HepG2 (cell line): ENCODE data around the gene TGM1. TPM values are rescaled to one million over a fixed set of nuclear protein-coding genes. Genes with fewer than 3 reads are reported as not detected.

Experiments
- ARNTL ChIP-seq: sonication (generic); formaldehyde crosslinking; IDR thresholded peaks from 2 replicates; pipeline ENCODE4 v1.4.0; 2020; ENCODE audit warnings: mild to moderate bottlenecking, missing genetic modification reagents
- CEBPB ChIP-seq: IDR thresholded peaks from 2 replicates; pipeline ENCODE4 v1.6.1; 2011; ENCODE audit warnings: low read depth, low read length, improper control_type of control experiment, borderline replicate concordance
- HNRNPLL ChIP-seq: fragments of 200-400 bp; formaldehyde crosslinking; IDR thresholded peaks from 2 replicates; pipeline ENCODE4 v1.6.1; 2017; ENCODE audit warnings: mild to moderate bottlenecking, low read depth, low read length; ENCODE audit not compliant: poor library complexity, severe bottlenecking
- LCORL ChIP-seq, 2 experiments: fragments of 450-650 bp in 1 of 2; sonication (generic) in 1 of 2; formaldehyde crosslinking in 1 of 2; IDR thresholded peaks; 2 replicates each; pipeline versions ENCODE4 v1.5.0 to v1.6.1; 2017 to 2020; ENCODE audit warnings: antibody characterized with exemption in 1 of 2, missing genetic modification reagents in 1 of 2
- MXI1 ChIP-seq: IDR thresholded peaks from 3 replicates; pipeline ENCODE4 v1.6.1; 2012; ENCODE audit warnings: low read depth, low read length, inconsistent platforms, borderline replicate concordance
- NFYC ChIP-seq: IDR thresholded peaks from 2 replicates; pipeline ENCODE4 v1.6.1; 2016; ENCODE audit warnings: missing genetic modification reagents, missing compliant biosample characterization
- POLR2A ChIP-seq, 2 experiments: IDR thresholded peaks; 2 replicates each; pipeline ENCODE4 v1.6.1; 2011; ENCODE audit warnings: low read depth in 2 of 2, low read length in 2 of 2, mild to moderate bottlenecking in 1 of 2, moderate library complexity in 1 of 2; ENCODE audit not compliant: insufficient read depth in 1 of 2
- SAFB2 ChIP-seq: sonication (generic); formaldehyde crosslinking; IDR thresholded peaks from 2 replicates; pipeline ENCODE4 v1.5.1; 2020; ENCODE audit warnings: missing genetic modification reagents, low read depth, mild to moderate bottlenecking, borderline replicate concordance
- TBX3 ChIP-seq: fragments of 450-650 bp; IDR thresholded peaks from 2 replicates; pipeline ENCODE4 v1.6.1; 2017; ENCODE audit warnings: antibody characterized with exemption, mild to moderate bottlenecking, inconsistent platforms, borderline replicate concordance
- TCF7L2 ChIP-seq: IDR thresholded peaks from 2 replicates; pipeline ENCODE4 v1.6.1; 2011; ENCODE audit warnings: mild to moderate bottlenecking, low read depth, low read length, moderate library complexity
- ZFP41 ChIP-seq: sonication (generic); formaldehyde crosslinking; IDR thresholded peaks from 2 replicates; pipeline ENCODE4 v1.4.0; 2020; ENCODE audit warnings: mild to moderate bottlenecking, missing genetic modification reagents, borderline replicate concordance
- ZNF143 ChIP-seq: sonication (generic); formaldehyde crosslinking; IDR thresholded peaks from 2 replicates; pipeline ENCODE4 v1.4.0; 2020; ENCODE audit warnings: missing genetic modification reagents
- ZNF274 ChIP-seq: sonication (generic); formaldehyde crosslinking; IDR thresholded peaks from 2 replicates; pipeline ENCODE4 v1.5.1; 2020; ENCODE audit warnings: mild to moderate bottlenecking, missing genetic modification reagents
- ZNF331 ChIP-seq: sonication (generic); formaldehyde crosslinking; IDR thresholded peaks from 2 replicates; pipeline ENCODE4 v1.4.0; 2020; ENCODE audit warnings: missing genetic modification reagents
- ZNF367 ChIP-seq: sonication (generic); formaldehyde crosslinking; IDR thresholded peaks from 2 replicates; pipeline ENCODE4 v1.4.0; 2020; ENCODE audit warnings: missing genetic modification reagents, borderline replicate concordance
- ZNF709 ChIP-seq: sonication (generic); formaldehyde crosslinking; IDR thresholded peaks from 2 replicates; pipeline ENCODE4 v1.5.0; 2020; ENCODE audit warnings: mild to moderate bottlenecking, missing genetic modification reagents
- ZNF761 ChIP-seq: sonication (generic); formaldehyde crosslinking; conservative IDR thresholded peaks from 2 replicates; pipeline ENCODE4 v1.4.0; 2020; ENCODE audit warnings: mild to moderate bottlenecking, missing genetic modification reagents
- ZNF788 ChIP-seq: sonication (generic); formaldehyde crosslinking; IDR thresholded peaks from 2 replicates; pipeline ENCODE4 v1.5.0; 2020; ENCODE audit warnings: mild to moderate bottlenecking, missing genetic modification reagents, borderline replicate concordance
- polyA plus RNA-seq, 8 experiments: library from polyadenylated mRNA; depleted of rRNA in 3 of 8; stranded (reverse) in 7 of 8; unstranded in 1 of 8; fragments of >200 nt; fragmentation: Illumina TruSeq in 4 of 8; extraction: Trizol in 4 of 8; gene quantifications; 2 replicates each; pipeline versions ENCODE4 v1.2.1 to v1.2.3, GENCODE V29; 2011 to 2016; ENCODE audit warnings: low read depth in 4 of 8, missing spikeins in 1 of 8, mixed read lengths in 1 of 8; ENCODE audit not compliant: insufficient read depth in 1 of 8
- total RNA-seq, 5 experiments: library from RNA; depleted of rRNA; stranded (reverse); fragments of >200 nt; fragmentation: Illumina TruSeq; extraction: Trizol; gene quantifications; 2 replicates each; pipeline ENCODE4 v1.2.3, GENCODE V29; 2016; ENCODE audit warnings: low read depth in 1 of 5
- TF ChIP-seq, protein P1 (sequence below): sonication (generic); formaldehyde crosslinking; IDR thresholded peaks from 2 replicates; pipeline ENCODE4 v1.4.0; 2020; ENCODE audit warnings: missing genetic modification reagents, low read depth, mild to moderate bottlenecking, borderline replicate concordance
- TF ChIP-seq, protein P2 (sequence below), 2 experiments: fragments of 450-650 bp in 1 of 2; sonication (generic) in 1 of 2; formaldehyde crosslinking; IDR thresholded peaks; 2 replicates each; pipeline versions ENCODE4 v1.5.0 to v1.8.0; 2020 to 2022; ENCODE audit warnings: mild to moderate bottlenecking in 1 of 2, missing genetic modification reagents in 1 of 2
- TF ChIP-seq, protein P3 (sequence below): IDR thresholded peaks from 2 replicates; pipeline ENCODE4 v1.6.1; 2012; ENCODE audit warnings: inconsistent platforms
- TF ChIP-seq, protein P4 (sequence below): sonication (generic); formaldehyde crosslinking; IDR thresholded peaks from 2 replicates; pipeline ENCODE4 v1.4.0; 2020; ENCODE audit warnings: mild to moderate bottlenecking, low read depth, missing genetic modification reagents
- TF ChIP-seq, protein P5 (sequence below): sonication (generic); formaldehyde crosslinking; IDR thresholded peaks from 2 replicates; pipeline ENCODE4 v1.4.0; 2020; ENCODE audit warnings: missing genetic modification reagents, borderline replicate concordance

TGM1 gene
- total and polyA plus RNA-seq, 2 of the 13 experiments (the other 11 are each of a cell fraction or from before 2014, with no cell fraction given) = 3.2 to 10.6 TPM

DNA sequence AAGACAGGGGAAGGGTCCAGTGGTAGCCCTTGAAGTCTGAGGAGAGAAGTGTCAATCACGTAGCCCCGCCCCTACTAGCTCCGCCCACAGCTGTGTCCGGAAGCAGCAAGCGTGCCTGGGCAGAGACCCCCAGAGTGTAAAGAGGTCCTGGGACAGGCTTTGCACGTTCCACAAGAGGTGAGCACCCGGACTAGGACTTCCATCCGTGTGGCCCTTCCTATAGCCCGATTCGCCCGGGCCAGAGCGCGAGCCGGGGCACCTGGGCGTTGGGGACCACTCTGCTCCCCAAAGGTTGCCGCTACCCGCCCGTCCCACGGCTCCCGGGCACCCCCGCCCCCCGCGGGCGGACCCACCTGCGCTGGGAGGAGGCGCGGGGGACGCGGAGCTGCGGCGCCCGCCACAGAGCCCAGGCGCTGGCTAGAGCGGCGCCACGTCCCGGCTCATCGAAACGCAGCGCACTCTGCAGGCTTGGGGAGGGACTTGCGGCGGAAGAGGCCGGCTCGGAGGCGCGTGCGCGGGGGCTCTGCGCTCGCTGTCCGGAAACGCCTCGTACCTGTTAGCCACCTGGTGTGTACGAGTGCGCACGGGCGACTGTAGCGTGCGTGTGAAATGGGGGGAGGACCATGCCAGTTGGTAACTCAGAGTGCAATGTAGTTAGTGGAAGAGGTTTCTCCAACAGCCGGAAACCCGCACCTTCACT is 8.3 kb upstream of the TGM1 start, which contains the start of gene RABGGTA (continued):
- peak in 1 of 2 experiments; percentile 96; a peak in 2 of 4 replicates for TF ChIP-seq POLR2A (IDR thresholded peaks at IDR 0.05; ENCODE audit: insufficient read depth in 1 of 2, low read depth in 2 of 2, low read length in 2 of 2)
- peak; percentile 97 for TF ChIP-seq MXI1
- TF ChIP-seq, protein P1, sequence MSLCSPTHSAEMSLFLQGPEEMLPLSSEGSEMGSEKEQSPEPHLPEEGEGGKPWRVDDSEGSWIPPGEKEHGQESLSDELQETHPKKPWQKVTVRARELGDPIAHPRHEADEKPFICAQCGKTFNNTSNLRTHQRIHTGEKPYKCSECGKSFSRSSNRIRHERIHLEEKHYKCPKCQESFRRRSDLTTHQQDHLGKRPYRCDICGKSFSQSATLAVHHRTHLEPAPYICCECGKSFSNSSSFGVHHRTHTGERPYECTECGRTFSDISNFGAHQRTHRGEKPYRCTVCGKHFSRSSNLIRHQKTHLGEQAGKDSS (CRISPR knock-in tag) = peak; percentile 99
- peak; percentile 99 for TF ChIP-seq ZNF709 (CRISPR knock-in tag)
- no peak for TF ChIP-seq CEBPB
- TF ChIP-seq, protein P2, sequence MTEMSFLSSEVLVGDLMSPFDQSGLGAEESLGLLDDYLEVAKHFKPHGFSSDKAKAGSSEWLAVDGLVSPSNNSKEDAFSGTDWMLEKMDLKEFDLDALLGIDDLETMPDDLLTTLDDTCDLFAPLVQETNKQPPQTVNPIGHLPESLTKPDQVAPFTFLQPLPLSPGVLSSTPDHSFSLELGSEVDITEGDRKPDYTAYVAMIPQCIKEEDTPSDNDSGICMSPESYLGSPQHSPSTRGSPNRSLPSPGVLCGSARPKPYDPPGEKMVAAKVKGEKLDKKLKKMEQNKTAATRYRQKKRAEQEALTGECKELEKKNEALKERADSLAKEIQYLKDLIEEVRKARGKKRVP (CRISPR knock-in tag; IDR thresholded peaks at IDR 0.05) = peak in 1 of 2 experiments; percentile 88; a peak in 2 of 4 replicates
- peak; percentile 96 for TF ChIP-seq HNRNPLL
- TF ChIP-seq SAFB2 = peak; percentile 100
- peak; percentile 99 for TF ChIP-seq ZNF761 (CRISPR knock-in tag)
- peak; percentile 100 for TF ChIP-seq ZNF788
- peak; percentile 99 for TF ChIP-seq ZNF274 (CRISPR knock-in tag)
- no peak for TF ChIP-seq LCORL (IDR thresholded peaks at IDR 0.05)
- peak; percentile 99 for TF ChIP-seq LCORL (CRISPR knock-in tag; IDR thresholded peaks at IDR 0.05)
- TF ChIP-seq ARNTL (CRISPR knock-in tag) = peak; percentile 94
- TF ChIP-seq, protein P3, sequence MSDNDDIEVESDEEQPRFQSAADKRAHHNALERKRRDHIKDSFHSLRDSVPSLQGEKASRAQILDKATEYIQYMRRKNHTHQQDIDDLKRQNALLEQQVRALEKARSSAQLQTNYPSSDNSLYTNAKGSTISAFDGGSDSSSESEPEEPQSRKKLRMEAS = no peak
- peak; percentile 98 for TF ChIP-seq ZNF331 (CRISPR knock-in tag)
- peak; percentile 79 for TF ChIP-seq ZNF143
- TF ChIP-seq ZNF367 (CRISPR knock-in tag) = peak; percentile 63
- TF ChIP-seq TCF7L2 = no peak
- TF ChIP-seq TBX3 = peak; percentile 66
- peak; percentile 68; the same call in 1 of the 2 replicates for TF ChIP-seq NFYC (CRISPR knock-in tag)
- TF ChIP-seq, protein P4, sequence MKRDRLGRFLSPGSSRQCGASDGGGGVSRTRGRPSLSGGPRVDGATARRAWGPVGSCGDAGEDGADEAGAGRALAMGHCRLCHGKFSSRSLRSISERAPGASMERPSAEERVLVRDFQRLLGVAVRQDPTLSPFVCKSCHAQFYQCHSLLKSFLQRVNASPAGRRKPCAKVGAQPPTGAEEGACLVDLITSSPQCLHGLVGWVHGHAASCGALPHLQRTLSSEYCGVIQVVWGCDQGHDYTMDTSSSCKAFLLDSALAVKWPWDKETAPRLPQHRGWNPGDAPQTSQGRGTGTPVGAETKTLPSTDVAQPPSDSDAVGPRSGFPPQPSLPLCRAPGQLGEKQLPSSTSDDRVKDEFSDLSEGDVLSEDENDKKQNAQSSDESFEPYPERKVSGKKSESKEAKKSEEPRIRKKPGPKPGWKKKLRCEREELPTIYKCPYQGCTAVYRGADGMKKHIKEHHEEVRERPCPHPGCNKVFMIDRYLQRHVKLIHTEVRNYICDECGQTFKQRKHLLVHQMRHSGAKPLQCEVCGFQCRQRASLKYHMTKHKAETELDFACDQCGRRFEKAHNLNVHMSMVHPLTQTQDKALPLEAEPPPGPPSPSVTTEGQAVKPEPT (CRISPR knock-in tag) = peak; percentile 98
- TF ChIP-seq, protein P5, sequence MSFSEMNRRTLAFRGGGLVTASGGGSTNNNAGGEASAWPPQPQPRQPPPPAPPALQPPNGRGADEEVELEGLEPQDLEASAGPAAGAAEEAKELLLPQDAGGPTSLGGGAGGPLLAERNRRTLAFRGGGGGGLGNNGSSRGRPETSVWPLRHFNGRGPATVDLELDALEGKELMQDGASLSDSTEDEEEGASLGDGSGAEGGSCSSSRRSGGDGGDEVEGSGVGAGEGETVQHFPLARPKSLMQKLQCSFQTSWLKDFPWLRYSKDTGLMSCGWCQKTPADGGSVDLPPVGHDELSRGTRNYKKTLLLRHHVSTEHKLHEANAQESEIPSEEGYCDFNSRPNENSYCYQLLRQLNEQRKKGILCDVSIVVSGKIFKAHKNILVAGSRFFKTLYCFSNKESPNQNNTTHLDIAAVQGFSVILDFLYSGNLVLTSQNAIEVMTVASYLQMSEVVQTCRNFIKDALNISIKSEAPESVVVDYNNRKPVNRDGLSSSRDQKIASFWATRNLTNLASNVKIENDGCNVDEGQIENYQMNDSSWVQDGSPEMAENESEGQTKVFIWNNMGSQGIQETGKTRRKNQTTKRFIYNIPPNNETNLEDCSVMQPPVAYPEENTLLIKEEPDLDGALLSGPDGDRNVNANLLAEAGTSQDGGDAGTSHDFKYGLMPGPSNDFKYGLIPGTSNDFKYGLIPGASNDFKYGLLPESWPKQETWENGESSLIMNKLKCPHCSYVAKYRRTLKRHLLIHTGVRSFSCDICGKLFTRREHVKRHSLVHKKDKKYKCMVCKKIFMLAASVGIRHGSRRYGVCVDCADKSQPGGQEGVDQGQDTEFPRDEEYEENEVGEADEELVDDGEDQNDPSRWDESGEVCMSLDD (CRISPR knock-in tag) = peak; percentile 99
- TF ChIP-seq ZFP41 (CRISPR knock-in tag) = peak; percentile 98
